ENCODE data around the gene IRS2. TPM values are rescaled to one million over a fixed set of nuclear protein-coding genes. Genes with fewer than 3 reads are reported as not detected.

The IRS2 gene
- polyA plus RNA-seq, 3 donors from 2014 or later: 0.57 to 2.6 (median 2.5) TPM

- H3K4me1 Mint-ChIP-seq: no peaks in the 10 kb centered on the region
- H3K36me3 Mint-ChIP-seq: peaks cover 8 to 25% (median 12%) of the 10 kb centered on the region in 3 donors
- H3K27me3 Mint-ChIP-seq (ENCODE audit: low read depth in 3 of 3): peaks cover 0 to 11% (median 3%) of the 10 kb centered on the region in 3 donors
- H3K27ac Mint-ChIP-seq: no peak overlapping the region
- no peak overlapping the region for H3K4me3 Mint-ChIP-seq
- no peak for DNase-seq
- no peaks in the 10 kb centered on the region for H3K9me3 Mint-ChIP-seq
These were observed 34.9 kb downstream of the IRS2 start for GRCh38 chr13:109751477-109751876.

- H3K4me3 Mint-ChIP-seq: no peak overlapping the region
- no peaks in the 10 kb centered on the region for H3K9me3 Mint-ChIP-seq
- H3K36me3 Mint-ChIP-seq: peaks cover 8 to 23% (median 8%) of the 10 kb centered on the region in 3 donors
- no peaks in the 10 kb centered on the region for H3K4me1 Mint-ChIP-seq
- DNase-seq: no peak
- H3K27me3 Mint-ChIP-seq (ENCODE audit: low read depth in 3 of 3): peaks cover 0 to 13% (median 4%) of the 10 kb centered on the region in 3 donors
- no peak overlapping the region for H3K27ac Mint-ChIP-seq
These were observed 36.1 kb downstream of the IRS2 start for GRCh38 chr13:109750221-109750775.

GRCh38 chr13:109749365-109749764 lies 37.0 kb downstream of the IRS2 start:
- no peaks in the 10 kb centered on the region for H3K9me3 Mint-ChIP-seq
- no peak overlapping the region for H3K27ac Mint-ChIP-seq
- no peak overlapping the region for H3K4me3 Mint-ChIP-seq

GRCh38 chr13:109748677-109749076 lies 37.7 kb downstream of the IRS2 start:
- DNase-seq: no peak

More at GRCh38 chr13:109749365-109749764, 37.0 kb downstream of the IRS2 start:
- Mint-ChIP-seq H3K4me1 (peaks cover 1 to 2% of the 10 kb centered on the region in 2 donors), H3K27me3 (ENCODE audit: low read depth in 3 of 3) (peaks cover 1 to 6% (median 4%) of the 10 kb centered on the region in 3 donors), H3K36me3 (peaks cover 6 to 21% (median 8%) of the 10 kb centered on the region in 3 donors)
- no peak for DNase-seq

GRCh38 chr13:109747524-109747923 lies 38.9 kb downstream of the IRS2 start:
- H3K4me1 Mint-ChIP-seq: peaks cover 12 to 17% of the 10 kb centered on the region in 2 donors
- peaks cover 2 to 11% (median 3%) of the 10 kb centered on the region in 3 donors for H3K36me3 Mint-ChIP-seq
- no peak for DNase-seq
- no peak overlapping the region for H3K27ac Mint-ChIP-seq
- peaks cover 2 to 8% (median 6%) of the 10 kb centered on the region in 3 donors for H3K27me3 Mint-ChIP-seq (ENCODE audit: low read depth in 3 of 3)
- H3K4me3 Mint-ChIP-seq: no peak overlapping the region
- H3K9me3 Mint-ChIP-seq: peaks cover 0 to 1% (median 0%) of the 10 kb centered on the region in 6 donors

More at GRCh38 chr13:109748677-109749076, 37.7 kb downstream of the IRS2 start:
- H3K36me3 Mint-ChIP-seq: peaks cover 4 to 19% (median 8%) of the 10 kb centered on the region in 3 donors
- H3K27me3 Mint-ChIP-seq (ENCODE audit: low read depth in 3 of 3): peaks cover 2 to 9% (median 4%) of the 10 kb centered on the region in 3 donors
- no peak overlapping the region for H3K27ac Mint-ChIP-seq
- peaks cover 0 to 1% (median 0%) of the 10 kb centered on the region in 6 donors for H3K9me3 Mint-ChIP-seq
- peaks cover 8 to 9% of the 10 kb centered on the region in 2 donors for H3K4me1 Mint-ChIP-seq
- H3K4me3 Mint-ChIP-seq: no peak overlapping the region

- peaks cover 2 to 8% (median 7%) of the 10 kb centered on the region in 3 donors for H3K27me3 Mint-ChIP-seq (ENCODE audit: low read depth in 3 of 3)
- H3K27ac Mint-ChIP-seq: no peak overlapping the region
- no peak for DNase-seq
- H3K4me1 Mint-ChIP-seq: peaks cover 12 to 17% of the 10 kb centered on the region in 2 donors
- no peak overlapping the region for H3K4me3 Mint-ChIP-seq
- H3K9me3 Mint-ChIP-seq: peaks cover 0 to 1% (median 0%) of the 10 kb centered on the region in 6 donors
- H3K36me3 Mint-ChIP-seq: peaks cover 0 to 6% (median 0%) of the 10 kb centered on the region in 3 donors
These were observed 40.0 kb downstream of the IRS2 start for GRCh38 chr13:109746364-109746763.

- peaks cover 3 to 9% (median 9%) of the 10 kb centered on the region in 3 donors for H3K27me3 Mint-ChIP-seq (ENCODE audit: low read depth in 3 of 3)
- DNase-seq: no peak
- H3K4me1 Mint-ChIP-seq: peaks cover 12 to 17% of the 10 kb centered on the region in 2 donors
- no peak overlapping the region for H3K4me3 Mint-ChIP-seq
- no peaks in the 10 kb centered on the region for H3K36me3 Mint-ChIP-seq
- H3K9me3 Mint-ChIP-seq: peaks cover 0 to 1% (median 0%) of the 10 kb centered on the region in 6 donors
- H3K27ac Mint-ChIP-seq: no peak overlapping the region
These were observed 40.7 kb downstream of the IRS2 start for GRCh38 chr13:109745702-109746101.

- H3K4me1 Mint-ChIP-seq: peaks cover 12 to 17% of the 10 kb centered on the region in 2 donors
- peaks cover 0 to 1% (median 0%) of the 10 kb centered on the region in 6 donors for H3K9me3 Mint-ChIP-seq
- no peak overlapping the region for H3K27ac Mint-ChIP-seq
- no peak for DNase-seq
- no peak overlapping the region for H3K4me3 Mint-ChIP-seq
- no peaks in the 10 kb centered on the region for H3K36me3 Mint-ChIP-seq
- H3K27me3 Mint-ChIP-seq (ENCODE audit: low read depth in 3 of 3): peaks cover 4 to 10% (median 9%) of the 10 kb centered on the region in 3 donors
These were observed 41.3 kb downstream of the IRS2 start for GRCh38 chr13:109745060-109745459.

GRCh38 chr13:109744512-109745051 lies 41.8 kb downstream of the IRS2 start:
- Mint-ChIP-seq H3K4me3 (no peak overlapping the region), H3K27ac (no peak overlapping the region), H3K4me1 (peaks cover 12 to 17% of the 10 kb centered on the region in 2 donors), H3K9me3 (peaks cover 0 to 1% (median 0%) of the 10 kb centered on the region in 6 donors), H3K27me3 (ENCODE audit: low read depth in 3 of 3) (peaks cover 4 to 10% (median 9%) of the 10 kb centered on the region in 3 donors), H3K36me3 (no peaks in the 10 kb centered on the region)
- DNase-seq: no peak

GRCh38 chr13:109743706-109744453 lies 42.5 kb downstream of the IRS2 start:
- Mint-ChIP-seq H3K36me3 (no peaks in the 10 kb centered on the region), H3K27ac (no peak overlapping the region), H3K4me3 (peak overlapping the region in 1 of 5 donors; percentile 46), H3K9me3 (peaks cover 0 to 1% (median 0%) of the 10 kb centered on the region in 6 donors), H3K27me3 (ENCODE audit: low read depth in 3 of 3) (peaks cover 4 to 10% (median 9%) of the 10 kb centered on the region in 3 donors), H3K4me1 (peaks cover 12 to 17% of the 10 kb centered on the region in 2 donors)
- no peak for DNase-seq

GRCh38 chr13:109741966-109742365 lies 44.4 kb downstream of the IRS2 start:
- peaks cover 12 to 17% of the 10 kb centered on the region in 2 donors for H3K4me1 Mint-ChIP-seq
- H3K36me3 Mint-ChIP-seq: no peaks in the 10 kb centered on the region
- H3K27ac Mint-ChIP-seq: no peak overlapping the region
- H3K9me3 Mint-ChIP-seq: peaks cover 0 to 1% (median 0%) of the 10 kb centered on the region in 6 donors
- H3K4me3 Mint-ChIP-seq: no peak overlapping the region
- no peak for DNase-seq
- H3K27me3 Mint-ChIP-seq (ENCODE audit: low read depth in 3 of 3): peaks cover 4 to 10% (median 9%) of the 10 kb centered on the region in 3 donors

- no peak for DNase-seq
- Mint-ChIP-seq H3K4me1 (peaks cover 12 to 17% of the 10 kb centered on the region in 2 donors), H3K27me3 (ENCODE audit: low read depth in 3 of 3) (peaks cover 4 to 7% (median 7%) of the 10 kb centered on the region in 3 donors), H3K4me3 (no peak overlapping the region), H3K36me3 (no peaks in the 10 kb centered on the region), H3K9me3 (peaks cover 0 to 1% (median 0%) of the 10 kb centered on the region in 6 donors), H3K27ac (peak overlapping the region in 1 of 6 donors; percentile 36)
These were observed 45.7 kb downstream of the IRS2 start for GRCh38 chr13:109740721-109741120.

- Mint-ChIP-seq H3K27me3 (ENCODE audit: low read depth in 3 of 3) (peaks cover 4 to 7% (median 7%) of the 10 kb centered on the region in 3 donors), H3K4me1 (peaks cover 12 to 17% of the 10 kb centered on the region in 2 donors), H3K36me3 (no peaks in the 10 kb centered on the region), H3K4me3 (no peak overlapping the region), H3K27ac (no peak overlapping the region), H3K9me3 (peaks cover 0 to 1% (median 0%) of the 10 kb centered on the region in 6 donors)
- DNase-seq: no peak
These were observed 46.3 kb downstream of the IRS2 start for GRCh38 chr13:109740121-109740520.

Measured in immature natural killer cell (primary cell).